GM21619 (cell line): ENCODE measurements around the gene PAX5.

Source experiments
- ATAC-seq: cut with Tn5 transposase; IDR thresholded peaks from one replicate; pipeline ENCODE4 v1.9.1; 2021; ENCODE audit not compliant: unreplicated experiment

Gene PAX5

DNA sequence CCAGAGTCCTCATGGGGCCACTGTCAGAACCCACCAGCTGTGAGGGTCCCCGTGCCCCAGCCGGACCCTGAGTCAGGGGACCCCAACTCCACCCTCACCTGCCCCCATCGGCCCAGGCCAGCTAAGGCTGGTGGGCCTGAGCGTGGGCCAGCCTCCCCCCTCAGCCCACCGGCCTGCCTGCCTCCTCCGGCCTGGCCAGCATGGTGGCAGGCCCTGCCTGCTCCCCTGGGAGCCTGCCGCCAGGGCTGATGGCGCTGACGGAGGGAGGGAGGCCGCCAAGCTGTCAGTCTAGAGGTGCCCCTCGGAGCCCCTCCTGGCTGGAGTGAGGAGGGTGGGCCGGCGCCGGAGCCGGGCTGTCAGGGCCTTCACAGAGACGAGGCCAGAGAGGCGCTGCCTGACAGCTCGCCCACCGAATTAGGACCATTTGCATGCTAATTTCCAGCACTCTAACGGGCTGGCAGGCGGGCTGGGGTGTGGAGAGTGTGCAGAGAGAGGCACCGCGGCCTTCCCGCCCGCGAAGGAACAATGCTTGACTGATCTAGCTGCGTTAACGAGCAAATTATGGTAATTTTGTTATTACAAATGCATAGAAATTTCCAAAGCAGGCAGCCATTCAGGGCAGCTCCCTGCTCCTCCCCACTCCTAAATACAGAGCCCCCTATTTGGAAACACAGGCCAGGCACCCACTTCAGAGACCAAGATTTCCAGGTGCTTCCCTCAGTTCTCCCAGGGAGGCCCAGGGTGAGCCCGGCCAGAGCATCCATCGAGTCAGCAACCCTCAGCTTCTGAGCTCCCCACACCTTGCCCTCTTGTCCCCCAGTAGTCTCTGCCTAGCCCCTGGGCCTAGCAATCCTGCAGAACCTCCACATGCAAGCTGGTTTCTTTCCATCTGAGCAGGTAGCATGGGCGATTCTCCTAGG is 169.3 kb downstream of the PAX5 start:
- ATAC-seq = no peak

DNA sequence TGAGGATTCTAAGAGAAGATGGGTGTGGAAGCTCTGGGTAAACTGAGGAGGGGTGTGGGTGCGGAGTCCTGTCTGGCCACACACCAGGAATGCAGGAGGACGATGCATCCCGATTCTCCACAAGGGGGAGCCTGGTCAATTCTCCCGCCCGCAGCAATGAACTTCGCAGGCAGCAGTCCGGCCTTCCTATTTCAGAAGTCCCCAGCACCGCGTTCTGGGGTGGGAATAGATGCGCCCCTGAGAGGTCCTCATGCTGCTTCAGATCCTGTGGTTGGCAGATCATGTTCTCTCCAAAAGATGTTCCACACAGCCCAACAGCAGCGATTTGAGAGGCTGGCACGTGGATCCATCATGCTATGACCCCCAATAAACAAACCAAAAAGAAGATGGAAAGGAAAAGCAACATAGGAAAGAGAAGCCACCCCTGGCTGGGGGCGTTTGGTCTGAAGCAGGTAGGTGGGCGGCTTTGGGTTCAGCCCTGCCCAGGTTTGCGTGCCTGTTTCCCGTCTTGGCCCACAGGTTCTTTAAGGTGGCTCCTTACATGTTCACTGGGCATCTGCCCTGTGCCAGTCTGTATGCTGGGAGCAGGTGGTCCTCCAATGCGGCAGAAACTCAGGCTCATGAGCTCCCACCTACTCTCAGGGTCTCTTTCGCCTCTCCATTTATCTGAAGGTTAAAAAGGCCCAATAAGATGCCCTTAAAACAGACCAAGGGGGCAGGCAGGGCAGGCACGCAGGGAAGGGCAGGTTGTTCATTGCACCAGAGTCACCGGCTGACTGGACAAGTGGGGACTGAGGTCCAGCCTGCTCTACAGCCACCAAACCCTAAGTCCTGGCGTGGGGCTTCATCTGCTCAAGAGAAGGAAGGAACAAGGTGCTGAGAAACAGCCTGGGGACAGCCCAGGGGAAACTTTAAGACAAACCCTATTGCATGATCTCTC is 171.6 kb downstream of the PAX5 start:
- ATAC-seq = no peak

GRCh38 chr9:36861528-36862205 is 172.4 kb downstream of the PAX5 start:
- no peak for ATAC-seq

DNA sequence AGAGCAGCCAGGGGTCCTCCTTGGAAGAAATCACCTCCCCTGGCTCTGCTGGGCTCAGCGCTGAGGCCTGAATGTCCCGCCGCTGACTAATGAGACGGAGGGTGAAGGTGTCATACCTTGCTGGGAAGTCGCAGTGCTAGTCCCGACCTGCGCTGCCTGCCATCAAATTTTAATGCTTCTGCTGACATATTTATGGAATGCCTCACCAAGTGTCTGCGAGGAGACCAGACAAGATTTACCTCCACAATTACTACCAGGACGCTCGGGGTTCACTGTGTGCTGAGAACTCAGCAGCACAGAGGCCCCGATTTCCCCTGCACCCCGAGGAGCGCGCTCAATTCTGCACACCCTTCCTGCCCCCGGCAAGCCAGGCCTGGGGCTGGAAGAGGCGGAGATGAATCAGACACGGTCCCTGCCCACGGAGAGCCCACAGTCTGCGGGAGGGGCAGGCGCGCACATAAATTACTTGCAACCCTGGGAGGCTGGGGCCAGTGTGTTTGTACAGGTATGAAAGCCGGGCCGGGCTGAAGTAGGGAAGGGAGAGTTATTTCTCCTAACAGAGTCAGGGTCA is 175.2 kb downstream of the PAX5 start:
- ATAC-seq = no peak

GRCh38 chr9:36855448-36856315 is 178.4 kb downstream of the PAX5 start:
- no peak for ATAC-seq

DNA sequence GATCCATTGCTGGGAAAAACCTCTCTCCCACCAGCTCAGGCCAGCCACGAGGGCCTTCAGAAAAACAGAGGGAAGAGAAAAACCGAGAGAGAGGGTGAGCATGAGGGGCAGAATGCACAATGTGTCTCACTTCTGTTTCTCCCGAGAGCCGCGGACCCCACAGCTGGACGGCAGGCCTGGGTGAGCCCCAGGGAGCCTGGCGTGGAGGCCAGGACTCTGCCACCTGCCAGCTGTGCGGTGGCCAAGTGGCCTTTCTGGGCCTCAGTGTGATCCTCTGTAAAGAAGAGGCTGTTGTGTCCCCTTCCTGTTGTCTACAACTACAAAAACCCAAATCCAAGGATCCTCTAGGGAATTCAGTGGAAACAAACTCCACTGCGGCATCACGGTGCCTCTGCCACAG is 179.3 kb downstream of the PAX5 start:
- no peak for ATAC-seq

- no peak for ATAC-seq
These were observed 180.0 kb downstream of the PAX5 start for GRCh38 chr9:36854034-36854433.

DNA sequence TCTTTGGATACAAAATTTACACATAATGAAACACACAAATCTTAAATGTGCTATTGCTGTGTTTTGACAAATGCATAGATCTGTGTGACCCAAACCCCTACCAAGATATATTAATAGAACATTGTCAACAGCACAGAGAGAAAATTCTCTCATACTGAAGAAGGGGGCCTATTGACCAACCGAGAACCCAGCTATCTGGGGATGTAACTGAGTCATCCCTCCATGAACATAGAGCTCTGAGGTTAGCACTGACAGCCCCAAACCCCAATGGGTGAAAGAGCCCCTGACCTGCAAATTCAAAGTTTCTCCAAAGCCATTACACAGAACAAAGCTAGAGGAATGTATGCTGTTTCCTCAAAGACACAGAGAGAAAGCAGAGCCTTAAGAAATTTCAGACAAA is 180.8 kb downstream of the PAX5 start:
- no peak for ATAC-seq

GRCh38 chr9:36849943-36850342 is 184.1 kb downstream of the PAX5 start:
- ATAC-seq = no peak

- no peak for ATAC-seq
These were observed 185.1 kb downstream of the PAX5 start for GRCh38 chr9:36848946-36849345.

- no peak for ATAC-seq
These were observed 186.0 kb downstream of the PAX5 start for GRCh38 chr9:36847781-36848673.

DNA sequence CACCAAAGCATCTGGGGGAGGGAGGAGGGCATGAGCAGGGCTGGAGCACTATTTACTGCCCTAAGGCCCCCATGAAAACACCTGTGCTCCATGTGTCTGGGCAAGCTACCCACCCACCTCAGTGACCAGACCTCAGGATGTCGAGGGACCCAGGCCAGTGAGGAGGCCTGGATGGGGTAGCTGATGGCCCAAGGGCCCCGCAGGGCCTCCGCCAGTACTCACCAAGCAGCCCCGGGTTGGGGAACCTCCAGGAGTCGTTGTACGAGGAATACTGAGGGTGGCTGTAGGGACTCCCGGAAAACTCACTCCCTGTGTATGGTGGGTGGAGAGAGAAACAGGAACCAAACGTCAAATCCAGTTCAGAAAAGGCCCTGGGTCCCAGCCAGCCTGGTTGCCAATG is 187.4 kb downstream of the PAX5 start:
- ATAC-seq = no peak

DNA sequence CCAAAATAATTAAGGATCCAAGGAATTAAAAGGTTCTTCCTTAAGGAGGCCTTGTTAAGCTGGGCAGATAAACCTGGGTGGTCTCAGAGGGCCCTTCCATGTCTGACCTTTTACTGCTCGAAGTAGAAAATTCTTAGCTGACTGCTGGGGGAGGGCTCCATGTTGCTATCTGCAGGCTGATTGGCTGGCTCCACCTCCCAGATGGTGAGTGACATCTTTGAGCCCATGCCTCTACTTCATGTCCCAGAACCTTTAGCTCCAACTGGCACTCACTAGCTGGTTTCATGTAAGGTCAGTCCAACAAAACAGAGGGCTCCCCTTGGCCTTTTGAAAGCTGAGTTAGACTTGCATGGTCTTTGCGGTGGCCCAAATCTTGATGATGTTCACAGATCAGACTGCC is 188.2 kb downstream of the PAX5 start:
- ATAC-seq = no peak

DNA sequence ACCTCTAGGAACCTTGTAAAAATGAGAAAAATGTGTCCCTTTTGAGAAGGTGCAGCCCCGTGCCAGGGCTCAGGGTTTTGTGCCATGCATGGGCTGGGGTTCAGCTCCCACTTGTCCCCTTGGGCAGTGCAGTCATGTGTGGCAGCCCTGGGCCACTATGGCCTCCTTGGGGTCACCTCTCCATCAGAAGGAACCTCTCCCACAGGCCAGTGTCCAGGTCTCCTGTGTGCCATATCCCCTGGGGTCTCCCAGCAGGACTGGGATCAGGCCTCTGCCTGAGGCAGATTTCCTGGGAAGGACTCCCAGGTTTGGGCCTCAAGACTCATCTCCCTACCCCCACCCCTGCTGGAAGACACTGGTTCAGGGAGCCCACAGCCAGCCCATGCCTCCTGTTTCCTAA is 189.1 kb downstream of the PAX5 start:
- no peak for ATAC-seq

- no peak for ATAC-seq
These were observed 190.1 kb downstream of the PAX5 start for GRCh38 chr9:36843964-36844363.

DNA sequence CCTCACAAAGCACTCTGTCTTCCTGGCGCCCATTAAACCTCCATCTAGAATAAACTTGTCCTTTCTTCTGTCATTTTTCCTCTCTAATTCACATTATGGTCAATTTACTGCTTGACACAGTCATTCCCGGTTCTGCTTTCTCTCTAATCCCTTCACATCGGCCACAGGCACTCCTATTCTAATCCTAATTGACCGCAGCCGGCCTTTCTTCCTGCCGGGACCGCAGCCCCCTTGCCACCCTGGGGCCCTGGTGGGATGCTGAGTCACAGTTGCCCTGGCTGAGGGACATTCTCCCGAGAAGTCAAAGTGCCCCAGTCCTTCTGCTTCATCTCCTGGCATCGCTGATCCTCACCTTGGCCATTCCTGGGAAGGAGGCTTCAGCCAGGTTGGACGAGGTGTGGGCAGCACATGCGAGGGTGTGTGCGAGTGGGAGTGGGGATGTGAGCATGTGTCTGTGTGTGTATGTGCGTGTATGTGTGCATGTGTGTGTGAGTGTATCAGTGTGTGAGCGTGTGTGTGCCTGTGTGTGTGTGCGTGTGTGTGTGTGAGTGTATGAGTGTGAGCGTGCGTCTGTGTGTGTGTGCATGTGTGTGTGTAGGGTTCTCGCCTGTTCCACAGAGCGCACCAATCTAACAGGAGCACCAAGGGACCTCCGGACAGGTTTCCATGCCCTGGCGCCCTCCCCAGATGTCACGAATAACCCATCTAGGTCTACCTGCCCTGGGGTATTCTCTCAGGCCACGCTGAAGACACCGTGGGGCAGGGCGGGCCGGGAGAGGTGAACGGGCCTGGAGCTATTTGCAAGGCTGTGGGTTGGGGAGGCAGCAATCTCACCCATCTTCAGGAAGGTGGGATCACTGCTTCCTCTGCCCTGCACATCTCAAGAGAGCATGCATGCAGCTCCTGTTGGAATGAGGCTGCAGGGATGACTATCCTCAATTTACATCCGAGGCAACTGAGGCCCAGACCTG is 191.2 kb downstream of the PAX5 start:
- ATAC-seq = no peak

DNA sequence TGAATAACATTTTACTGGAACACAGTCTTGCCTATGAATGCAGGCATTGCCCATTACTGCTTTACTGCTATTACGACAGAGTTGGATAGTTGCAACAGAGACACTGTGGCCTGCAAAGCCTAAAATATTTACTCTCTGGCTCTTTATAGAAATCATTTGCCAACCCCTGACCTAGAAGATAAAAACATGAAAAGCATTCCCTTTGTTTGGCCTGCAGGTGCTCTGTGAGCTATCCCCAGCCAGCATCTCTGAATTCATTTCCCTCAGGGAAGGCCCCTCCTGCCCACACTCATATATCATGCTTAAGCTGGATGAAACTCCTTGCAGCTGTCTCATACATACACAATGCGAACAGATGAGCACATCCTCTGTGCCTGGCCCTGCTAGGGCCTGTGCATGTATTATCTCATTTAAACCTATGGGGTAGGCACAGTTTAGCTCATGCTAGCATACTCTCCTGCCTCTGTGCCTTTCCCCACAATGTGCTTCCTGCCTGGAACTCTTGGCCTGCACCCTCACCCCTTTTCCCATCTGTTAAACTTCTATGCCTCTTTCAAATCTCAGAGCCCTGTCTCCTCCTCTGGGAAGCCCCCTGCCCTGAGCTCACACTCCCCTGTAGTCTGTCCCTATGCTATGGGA is 193.1 kb downstream of the PAX5 start:
- no peak for ATAC-seq
